Measurements from ENCODE around the gene ODAD4.
"Not testable (repeated sequence)": the region's sequence is repeated elsewhere in the genome, so short reads cannot be mapped to it uniquely, and the experiment has no call there.

Gene ODAD4

DNA sequence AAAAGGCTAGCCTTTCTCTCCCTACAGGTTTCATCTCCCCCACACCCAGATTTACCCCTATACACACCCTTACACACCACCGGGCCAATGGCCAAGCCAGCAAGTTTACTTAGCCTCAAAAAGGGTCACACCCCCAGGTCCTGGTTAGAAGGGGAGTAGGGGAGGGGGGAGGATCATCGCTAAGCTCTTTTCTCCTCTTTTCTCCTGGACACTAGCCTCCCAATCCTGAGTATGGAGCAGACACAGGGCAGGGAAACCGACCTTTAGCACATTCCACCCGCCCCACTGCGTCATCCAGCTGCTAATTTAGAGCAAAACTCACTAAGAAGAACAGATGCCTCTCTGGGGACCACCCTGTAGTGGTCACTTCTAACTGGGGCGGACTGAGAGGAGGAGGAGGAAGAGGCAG lies 16.1 kb upstream of the ODAD4 start:
- DNase-seq: no peak

DNA sequence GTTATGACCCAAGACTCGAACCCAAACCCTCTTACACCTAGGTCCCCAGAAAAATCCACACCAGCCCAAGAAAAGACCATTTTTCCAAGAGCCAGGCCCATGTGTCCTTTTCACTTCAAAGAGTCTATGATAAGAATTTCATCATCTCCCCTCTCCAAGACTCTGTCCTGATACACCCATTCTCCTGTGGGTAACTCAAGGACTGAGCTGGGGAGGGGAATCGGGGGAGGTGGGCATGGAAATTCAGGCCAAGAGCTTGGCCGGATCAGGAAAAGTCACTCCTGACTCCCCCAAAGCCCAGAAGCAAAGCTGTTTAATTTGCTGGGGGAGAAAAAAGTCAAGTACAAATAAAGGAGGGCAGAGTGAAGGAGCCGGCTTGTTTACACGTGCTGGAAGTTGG lies 15.4 kb upstream of the ODAD4 start:
- DNase-seq: no peak

DNA sequence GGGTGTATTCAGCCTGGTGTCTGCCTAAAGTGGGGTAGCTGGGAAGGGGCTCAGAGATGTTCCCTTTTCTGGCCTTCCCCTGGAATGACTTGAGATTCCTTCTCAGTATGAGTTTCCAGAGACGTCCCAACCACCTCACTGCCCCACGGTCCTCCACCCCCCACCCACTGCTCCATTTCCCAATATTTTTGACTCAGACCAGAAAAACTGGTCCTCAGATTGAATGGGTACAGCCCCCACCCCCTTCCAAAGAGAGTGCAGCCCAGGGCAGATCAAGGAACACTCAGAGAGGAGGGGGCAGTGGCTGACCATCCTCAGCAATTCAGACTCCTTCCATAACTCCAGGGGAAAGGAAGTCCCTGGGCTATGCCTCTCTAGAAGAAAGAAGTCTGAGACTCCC lies 14.9 kb upstream of the ODAD4 start:
- no peak for DNase-seq

DNA sequence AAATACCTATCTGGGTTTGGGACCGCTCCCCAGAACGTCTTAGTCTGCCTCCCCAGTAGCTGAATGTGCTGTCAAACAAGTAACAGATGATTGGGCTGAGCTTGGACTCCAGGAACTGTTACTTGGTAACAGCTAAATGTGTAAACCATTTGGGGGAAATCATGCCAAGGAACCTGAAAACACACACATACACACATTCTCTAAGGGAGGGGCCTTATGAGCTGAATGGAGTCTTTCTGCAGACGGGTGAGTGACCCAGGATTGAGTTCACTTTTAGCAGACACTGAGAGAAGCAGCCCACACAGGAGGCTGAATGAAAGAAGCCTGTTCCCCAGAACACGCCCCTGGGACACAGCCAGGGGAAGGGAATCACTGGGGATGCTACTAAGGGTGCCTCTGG lies 13.2 kb upstream of the ODAD4 start:
- DNase-seq: no peak

DNA sequence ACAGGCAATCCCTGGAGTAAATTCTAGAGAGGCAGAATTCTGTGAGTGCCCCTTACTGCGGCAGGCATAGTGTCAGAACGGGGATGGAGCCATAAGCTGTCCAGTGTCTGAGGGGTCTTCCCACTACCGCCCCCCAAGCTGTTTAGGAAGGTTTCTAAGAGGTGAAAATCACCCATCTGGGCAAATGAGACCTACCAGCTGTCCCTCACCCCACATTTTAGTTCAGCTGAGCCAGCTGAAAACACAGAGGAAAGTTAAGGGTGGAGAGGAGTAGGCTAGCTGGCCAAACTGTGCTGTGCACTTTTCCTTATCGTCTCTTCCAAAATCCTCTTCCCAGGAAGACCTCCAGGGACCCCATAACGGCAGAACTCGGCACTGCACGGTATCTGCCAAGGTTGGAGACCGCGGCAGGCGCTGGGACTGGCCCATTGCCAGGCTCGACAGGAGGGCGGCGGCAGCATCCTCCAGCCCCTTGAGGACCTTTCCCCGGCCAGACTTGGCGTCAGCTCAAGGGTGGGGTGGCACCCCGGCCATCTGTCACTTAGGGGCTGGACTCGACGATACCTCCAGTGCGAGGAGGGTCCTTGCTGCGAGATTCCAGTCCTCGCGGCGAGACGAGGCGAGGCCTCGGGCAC lies 12.6 kb upstream of the ODAD4 start:
- peak in 1 of 2 donors; percentile 21 for DNase-seq

DNA sequence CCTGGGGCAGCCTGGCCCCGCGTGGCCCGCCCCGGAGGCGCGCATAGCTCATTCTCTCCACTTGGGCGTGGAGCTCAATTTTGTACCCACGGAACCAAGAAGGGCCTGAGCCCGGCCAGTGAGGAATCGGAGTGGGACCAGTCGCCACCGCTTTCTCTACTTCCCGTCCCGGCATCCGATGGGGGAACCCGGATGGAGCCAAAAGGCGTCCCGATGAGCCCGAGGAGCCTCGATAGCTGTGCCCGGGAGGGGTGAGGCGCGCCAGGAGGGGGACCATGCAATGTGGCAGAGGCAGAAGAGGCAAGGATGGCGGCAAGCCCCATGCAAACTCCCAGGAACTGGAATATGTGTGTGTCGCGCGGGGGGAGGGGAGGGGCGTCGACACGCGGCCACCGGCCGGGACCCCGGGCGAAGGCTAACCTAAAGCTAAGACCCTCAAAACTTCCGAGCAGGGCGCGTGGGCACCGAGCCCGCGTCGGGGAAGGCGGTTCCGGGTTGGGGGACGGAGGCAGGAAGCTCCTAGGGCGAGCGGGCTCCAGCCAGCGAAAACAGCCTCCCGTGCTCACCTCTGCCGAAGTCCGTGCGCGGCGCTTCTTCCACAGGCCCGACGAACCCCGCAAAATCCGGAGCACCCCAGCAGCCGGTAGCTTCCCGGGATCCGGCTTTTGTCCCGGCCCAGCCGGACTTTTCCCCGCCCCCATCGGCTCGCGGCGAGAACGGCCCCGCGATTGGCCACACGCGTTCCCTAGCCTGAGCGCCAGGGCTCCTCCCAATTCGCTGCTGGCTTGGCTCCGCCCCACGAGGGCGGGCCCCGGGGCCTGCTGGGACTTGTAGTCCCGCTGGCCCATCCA lies 11.9 kb upstream of the ODAD4 start, which contains the start of gene ACLY:
TSS of gene ACLY (minus strand) at position 638 of the 851 bp plus-strand sequence. CDS start 5,078 bp downstream, outside the sequence.
- peak; percentile 95 to 96 for DNase-seq

DNA sequence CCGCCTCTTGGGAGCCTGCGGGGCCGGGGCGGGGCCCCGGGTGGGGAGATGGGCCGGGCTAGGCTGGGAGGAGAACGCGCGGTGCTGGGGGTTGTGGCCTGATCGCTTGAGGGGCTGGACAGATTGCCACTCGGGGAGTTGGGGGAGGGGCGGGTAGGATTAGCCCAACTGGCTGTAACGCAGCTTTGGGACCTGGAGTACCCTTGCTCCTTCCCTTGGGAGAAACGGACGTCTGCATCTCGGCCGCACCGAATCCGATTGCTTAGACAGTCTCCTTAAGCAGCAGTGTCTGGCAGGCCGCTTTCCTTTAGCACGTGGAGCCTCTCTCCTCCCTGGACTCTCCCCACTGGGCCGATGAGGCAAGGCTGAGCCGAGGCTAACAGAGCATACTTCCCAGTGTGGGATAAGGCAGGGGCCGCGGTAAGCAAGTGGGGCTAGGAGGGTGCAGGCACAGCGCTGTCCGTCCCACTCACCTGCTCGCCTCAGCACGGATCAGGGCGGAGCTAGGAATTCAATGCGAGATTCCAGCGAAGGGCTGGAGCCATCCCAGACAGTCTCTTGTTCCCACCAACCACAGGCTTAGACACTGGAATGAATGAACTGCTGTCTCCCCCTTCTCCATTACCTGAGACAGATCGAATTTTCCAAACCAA lies 11.1 kb upstream of the ODAD4 start:
- no peak for DNase-seq

DNA sequence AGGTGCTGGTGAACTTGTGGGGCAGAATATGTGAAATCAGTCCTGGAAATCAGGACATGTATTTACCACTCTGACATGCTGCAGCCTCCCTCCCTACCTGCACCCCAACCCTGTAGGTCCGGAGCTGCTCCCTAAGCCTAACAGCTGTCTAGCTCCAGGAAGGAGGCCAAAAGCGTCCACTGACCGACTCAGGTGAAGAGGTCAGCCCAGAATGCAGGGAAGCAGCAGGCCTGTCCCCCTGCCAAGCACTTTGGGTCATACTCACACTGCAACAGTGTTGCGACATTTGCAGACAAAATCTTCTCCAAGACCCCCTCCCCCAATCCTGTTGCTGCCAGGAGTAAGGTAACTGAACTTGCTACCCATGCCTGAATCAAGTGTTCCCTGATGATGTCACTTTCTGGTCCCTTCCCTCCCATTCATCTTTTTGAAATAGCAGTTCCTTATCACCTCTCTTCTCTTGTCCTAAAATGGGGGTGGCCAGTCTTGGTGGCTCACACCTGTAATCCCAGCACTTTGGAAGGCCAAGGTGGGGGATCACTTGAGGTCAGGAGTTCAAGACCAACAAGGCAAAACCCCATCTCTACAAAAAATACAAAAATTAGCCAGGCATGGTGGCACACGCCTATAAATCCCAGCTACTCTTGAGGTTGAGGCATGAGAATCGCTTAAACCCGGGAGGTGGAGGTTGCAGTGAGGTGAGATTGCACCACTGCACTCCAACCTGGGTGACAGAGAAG lies 10.4 kb upstream of the ODAD4 start:
- DNase-seq: no peak

DNA sequence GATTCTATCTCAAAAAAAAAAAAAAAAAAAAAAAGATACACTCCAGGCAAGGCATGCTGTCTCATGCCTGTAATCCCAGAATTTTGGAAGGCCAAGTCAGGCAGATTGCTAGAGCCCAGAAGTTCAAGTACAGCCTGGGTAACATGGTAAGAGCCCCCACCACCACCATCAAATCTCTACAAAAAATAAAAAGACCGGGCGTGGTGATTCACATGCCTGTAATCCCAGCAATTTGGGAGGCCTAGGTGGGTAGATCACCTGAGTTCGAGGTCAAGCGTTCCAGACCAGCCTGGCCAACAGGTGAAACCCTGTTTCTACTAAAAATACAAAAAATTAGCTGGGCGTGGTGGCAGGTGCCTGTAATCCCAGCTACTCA lies 9.8 kb upstream of the ODAD4 start:
- no peak for DNase-seq

DNA sequence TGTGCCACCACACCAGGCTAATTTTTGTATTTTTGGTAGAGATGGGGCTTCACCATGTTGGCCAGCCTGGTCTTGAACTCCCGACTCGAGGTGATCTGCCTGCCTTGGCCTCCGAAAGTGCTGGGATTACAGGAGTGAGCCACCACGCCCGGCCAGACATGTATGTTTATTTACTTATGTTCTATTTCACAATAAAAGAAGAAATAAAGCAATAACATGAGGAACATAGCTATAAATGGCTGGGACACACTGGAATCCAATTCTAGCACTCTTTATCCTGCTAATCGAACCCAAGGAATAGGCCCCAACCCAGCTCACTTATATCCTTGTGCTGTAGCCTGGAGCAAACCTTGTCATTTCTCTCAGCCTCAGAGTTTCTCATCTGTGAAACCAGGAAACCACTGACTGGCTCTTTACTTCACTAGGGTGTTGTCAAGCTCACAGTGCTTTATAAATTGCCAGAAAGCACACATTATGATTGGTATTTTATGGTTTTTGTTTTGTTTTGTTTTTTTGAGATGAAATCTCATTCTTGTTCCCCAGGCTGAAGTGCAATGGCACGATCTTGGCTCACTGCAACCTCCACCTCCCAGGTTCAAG lies 4.3 kb upstream of the ODAD4 start:
- DNase-seq: no peak

DNA sequence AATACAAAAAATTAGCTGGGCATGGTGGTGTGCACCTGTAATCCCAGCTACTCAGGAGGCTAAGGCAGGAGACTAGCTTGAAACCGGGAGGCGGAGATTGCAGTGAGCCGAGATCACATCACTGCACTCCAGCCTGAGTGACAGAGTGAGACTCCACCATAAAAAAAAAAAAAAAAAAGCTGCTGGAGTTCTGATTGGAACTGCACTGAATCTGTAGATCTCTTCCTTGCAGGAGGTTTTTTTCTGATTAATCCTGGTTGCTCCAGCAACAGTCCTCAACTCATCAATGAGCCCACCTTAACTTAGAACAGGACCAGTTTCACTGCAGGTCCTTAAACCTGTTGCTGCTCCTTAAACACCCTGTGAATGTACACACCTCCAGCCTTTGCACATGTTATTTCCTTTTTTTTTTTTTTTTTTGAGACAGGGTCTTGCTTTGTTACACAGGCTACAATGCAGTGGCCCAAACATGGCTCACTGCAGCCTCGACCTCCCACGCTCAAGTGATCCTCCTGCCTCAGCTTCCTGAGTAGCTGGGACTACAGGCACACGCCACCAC lies 1.6 kb upstream of the ODAD4 start:
- DNase-seq: no peak

DNA sequence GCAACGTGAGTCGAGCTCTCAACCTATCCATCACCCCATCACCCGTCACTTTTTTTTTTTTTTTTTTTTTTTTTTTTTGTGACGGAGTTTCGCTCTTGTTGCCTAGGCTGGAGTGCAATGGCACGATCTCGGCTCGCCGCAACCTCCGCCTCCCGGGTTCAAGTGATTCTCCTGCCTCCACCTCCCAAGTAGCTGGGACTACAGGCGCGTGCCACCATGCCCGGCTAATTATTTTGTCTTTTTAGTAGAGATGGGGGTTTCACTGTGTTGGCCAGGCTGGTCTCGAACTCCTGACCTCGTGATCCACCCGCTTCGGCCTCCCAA lies 378 bp downstream of the ODAD4 start:
- not testable (repeated sequence) for DNase-seq

DNA sequence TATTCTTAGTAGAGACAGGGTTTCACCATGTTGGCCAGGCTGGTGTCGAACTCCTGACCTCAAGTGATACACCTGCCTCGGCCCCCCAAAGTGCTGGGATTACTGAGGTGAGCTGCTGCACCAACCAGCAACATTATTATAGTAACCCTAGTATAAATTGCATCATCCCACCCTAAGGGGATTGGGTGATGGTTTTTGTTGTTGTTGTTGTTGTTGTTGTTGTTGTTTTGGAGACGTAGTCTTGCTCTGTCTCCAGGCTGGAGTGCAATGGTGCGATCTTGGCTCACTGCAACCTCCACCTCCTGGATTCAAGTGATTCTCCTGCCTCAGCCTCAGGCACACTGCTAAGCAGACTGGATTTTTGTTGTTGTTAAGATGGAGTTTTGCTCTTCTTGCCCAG lies 1.3 kb downstream of the ODAD4 start:
- not testable (repeated sequence) for DNase-seq

DNA sequence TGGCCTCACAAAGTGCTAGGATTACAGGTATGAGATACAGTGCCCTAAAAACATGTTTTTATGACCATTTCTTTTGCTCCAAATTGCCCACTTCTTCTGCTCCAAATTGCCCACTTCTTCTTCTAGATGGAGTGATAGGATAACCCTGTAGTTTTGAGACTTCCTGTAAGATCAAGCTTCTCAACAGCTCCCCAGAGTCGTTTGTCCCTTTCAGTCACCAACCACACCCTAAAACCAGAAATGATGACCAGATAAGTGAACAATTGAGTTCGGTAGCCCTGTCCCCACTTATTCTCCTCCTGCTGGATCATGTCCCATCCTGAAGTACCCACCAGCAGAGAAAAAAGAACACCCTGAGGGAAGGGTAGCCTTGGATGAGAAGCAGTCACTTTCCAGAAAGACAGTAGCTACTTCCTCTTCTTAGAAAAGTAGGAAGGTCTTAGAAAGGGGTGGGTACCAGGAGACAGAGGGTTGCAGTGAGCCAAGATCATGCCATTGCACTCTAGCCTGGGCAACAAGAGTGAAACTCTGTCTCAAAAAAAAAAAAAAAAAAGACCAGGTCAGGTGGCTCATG lies 2.5 kb downstream of the ODAD4 start:
- no peak for DNase-seq

DNA sequence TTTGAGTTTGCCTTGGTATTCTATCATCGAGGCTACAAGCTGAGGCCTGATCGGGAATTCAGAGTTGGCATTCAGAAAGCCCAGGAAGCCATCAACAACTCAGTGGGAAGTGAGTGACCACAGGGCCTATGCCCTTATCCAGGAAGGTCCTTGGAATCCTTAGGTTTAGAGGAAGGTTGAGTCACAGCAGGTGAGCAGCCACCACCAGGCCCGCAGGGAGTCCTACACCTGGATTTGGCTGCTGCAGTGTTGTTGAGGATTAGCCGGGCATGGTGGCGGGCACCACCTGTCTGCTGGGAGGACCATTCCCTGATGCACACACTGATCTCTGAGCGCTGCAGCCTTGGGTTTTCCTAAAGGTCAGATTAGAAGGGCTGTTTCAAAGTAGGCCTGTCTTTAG lies 5.2 kb downstream of the ODAD4 start:
- no peak for DNase-seq

DNA sequence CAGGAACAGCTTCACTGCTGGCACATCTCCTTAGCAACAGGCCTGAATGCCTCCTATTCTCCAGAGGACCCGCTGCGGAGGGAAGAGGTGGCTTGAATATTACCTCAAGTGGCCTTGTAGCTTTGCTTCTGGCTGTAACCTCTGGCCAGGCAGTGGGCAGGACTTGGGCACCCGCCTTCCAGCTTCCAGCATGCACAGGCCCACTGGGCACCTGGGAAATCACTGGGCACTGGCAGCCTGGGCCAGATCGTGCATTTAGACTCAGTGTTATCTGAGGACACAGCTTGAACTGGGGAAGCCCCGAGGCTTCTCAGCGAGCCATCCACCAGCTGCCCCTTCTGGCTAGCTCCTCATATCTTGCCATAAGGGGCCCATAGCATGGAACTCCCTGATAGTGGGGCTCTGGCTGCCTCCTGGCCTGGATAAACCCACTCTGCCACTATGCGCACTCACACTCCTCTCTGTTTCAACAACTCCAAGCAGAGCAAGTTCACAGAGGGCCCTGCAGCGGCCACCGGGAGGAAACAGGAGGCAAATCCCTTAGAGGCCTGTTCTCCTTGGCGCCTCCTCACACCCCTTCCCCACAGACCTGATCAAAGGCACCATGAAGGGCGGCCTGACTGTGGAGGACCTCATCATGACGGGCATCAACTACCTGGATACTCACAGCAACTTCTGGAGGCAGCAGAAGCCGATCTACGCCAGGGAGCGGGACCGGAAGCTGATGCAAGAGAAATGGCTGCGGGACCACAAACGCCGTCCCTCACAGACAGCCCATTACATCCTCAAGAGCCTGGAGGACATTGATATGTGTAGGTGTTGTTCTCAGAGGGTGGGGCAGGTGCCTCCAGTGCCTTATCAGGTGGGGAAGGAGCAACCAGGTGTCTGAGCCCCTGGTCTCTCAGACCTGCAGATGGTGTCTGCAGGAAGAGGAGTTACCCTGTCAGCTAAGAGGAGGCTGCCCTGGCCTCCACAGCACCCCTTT lies 7.8 kb downstream of the ODAD4 start:
- no peak for DNase-seq

DNA sequence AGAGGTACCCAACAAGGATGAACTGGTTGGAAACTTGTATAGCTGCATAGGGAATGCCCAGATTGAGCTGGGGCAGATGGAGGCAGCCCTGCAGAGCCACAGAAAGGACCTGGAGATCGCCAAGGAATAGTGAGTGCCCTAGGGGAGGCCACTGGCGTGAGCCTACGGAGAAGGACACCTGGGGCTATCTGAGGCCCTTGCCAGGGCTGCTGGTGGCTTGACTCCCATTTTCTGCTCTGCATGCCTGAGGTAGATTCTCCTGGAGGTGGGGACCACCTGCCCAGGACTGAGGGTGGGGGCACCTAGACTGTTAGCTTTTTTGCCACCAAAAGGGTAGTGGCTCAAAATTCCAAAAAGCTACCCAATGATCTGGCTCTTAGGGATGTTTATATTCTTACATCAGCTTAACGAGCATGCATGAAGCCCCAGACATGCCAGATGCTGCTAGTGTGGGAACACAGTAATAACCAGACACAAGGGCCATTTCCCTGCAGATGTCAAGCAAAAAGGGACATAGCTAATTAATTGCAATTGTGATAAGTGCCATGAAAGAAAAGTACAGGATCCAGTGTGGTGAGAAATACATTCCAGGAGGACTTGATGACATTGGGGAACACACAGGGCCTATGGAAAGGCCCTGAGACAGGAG lies 8.8 kb downstream of the ODAD4 start:
- DNase-seq: no peak

DNA sequence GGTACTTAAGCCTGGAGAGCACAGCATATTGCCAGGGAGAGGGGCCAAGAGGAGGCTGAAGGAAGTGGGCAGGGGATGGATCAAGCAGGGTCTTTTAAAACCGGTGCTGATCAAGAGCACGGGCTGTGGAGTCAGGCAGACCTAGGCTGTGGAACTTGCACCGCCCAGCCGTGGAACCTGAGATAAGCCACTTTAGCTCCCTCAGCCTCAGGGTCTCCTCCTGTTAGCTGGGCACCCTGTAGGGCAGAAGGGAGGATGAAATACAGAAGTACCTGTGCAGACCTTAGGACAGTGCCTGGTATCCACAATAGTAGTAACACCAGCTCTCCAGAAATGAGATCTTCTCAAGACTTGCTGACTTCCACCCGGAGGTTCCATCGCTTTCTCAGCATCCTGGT lies 9.3 kb downstream of the ODAD4 start:
- no peak for DNase-seq

DNA sequence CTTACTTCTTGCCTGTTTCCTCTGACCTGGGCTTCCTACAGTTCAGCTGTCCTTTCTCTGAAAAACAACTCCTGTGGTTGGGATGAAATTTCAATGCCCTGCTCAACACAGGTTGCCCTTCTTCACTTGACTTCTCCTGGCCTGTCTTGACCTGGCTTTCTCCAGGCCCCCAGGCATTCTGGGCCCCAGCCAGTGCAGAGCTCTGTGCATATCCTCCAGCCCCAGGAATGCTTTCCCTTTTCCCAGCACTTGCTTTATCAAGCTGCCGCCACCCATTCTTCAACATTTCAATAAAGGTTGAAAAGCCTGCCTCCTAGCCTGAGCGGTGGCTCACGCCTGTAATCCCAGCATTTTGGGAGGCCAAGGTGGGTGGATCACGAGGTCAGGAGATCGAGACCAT lies 10.8 kb downstream of the ODAD4 start:
- no peak for DNase-seq

DNA sequence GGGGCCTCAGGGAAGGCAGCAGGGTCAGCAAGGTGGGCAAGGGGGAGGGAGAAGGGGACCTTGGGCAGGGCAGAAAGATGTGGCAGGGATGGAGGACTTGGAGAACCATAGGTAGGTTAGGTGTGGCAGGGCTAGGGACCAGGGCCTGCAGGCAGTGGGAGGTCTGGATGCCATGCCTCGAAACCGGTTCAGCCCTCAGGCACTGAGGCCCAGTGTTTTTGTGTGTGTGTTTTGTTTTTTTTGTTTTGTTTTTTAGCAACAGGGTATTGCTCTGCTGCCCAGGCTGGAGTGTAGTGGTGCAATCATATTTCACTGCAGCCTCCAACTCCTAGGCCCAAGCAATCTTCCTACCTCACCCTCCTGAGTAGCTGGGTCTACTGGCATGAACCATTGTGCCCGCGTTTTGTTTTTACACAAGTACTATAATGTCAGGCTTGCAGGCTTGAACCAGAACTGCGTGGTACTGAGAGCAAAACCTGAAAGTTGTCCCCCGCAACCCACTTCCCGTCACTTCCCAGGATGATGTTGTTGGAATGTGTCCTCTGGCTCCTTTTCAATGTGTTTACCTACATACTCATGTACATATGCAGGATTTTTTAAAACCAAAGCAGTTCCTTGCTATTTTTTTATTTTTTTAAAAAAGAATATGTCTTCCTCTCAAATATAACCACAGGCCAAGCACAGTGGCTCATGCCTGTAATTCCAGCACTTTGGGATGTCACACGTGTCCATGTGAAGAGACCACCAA lies 12.4 kb downstream of the ODAD4 start:
- no peak for DNase-seq
